ENCODE measurements around the gene STK26. TPM values are rescaled to one million over a fixed set of nuclear protein-coding genes. Genes with fewer than 3 reads are reported as not detected.

Gene STK26
- total and polyA plus RNA-seq, 3 donors from 2014 or later, result 3.5 to 3.7 (median 3.7) TPM

DNA sequence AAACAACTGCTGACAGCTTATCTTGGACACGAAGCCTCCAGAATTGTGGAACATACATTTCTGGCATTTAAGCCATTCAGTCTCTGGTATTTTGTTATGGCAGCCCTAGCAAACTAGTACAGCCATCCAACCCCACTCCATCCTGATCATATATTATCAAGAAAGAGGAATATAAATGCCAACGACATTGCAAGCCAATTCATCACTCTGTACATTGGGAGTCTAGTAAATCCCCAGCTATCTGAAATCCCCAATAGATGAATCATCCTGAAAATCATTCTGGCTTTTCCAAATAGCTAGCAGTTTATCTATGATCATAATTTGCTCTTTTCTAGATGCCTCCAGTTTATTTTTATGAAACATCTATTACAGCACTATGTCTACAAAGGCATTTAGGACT is 63.6 kb downstream of the STK26 start:
- no peak for TF ChIP-seq POLR2A (IDR thresholded peaks at IDR 0.05)
- TF ChIP-seq, protein P1, sequence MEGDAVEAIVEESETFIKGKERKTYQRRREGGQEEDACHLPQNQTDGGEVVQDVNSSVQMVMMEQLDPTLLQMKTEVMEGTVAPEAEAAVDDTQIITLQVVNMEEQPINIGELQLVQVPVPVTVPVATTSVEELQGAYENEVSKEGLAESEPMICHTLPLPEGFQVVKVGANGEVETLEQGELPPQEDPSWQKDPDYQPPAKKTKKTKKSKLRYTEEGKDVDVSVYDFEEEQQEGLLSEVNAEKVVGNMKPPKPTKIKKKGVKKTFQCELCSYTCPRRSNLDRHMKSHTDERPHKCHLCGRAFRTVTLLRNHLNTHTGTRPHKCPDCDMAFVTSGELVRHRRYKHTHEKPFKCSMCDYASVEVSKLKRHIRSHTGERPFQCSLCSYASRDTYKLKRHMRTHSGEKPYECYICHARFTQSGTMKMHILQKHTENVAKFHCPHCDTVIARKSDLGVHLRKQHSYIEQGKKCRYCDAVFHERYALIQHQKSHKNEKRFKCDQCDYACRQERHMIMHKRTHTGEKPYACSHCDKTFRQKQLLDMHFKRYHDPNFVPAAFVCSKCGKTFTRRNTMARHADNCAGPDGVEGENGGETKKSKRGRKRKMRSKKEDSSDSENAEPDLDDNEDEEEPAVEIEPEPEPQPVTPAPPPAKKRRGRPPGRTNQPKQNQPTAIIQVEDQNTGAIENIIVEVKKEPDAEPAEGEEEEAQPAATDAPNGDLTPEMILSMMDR (IDR thresholded peaks at IDR 0.05), result no peak
- Histone ChIP-seq H3K27me3 (no peaks in the 10 kb centered on the region), H3K9me3 (no peaks in the 10 kb centered on the region), H3K4me1 (no peaks in the 10 kb centered on the region), H3K36me3 (ENCODE audit: low read depth, missing control alignments) (no peaks in the 10 kb centered on the region), H3K27ac (no peak overlapping the region), H3K4me3 (no peak overlapping the region)
- no peak for DNase-seq
- 54 to 61% methylated on average over 2 of the region's 2 CpGs for WGBS, 2 donors
- intact Hi-C loops (cut with DNase I; ENCODE audit: low total_unique reads), result no loop called here

DNA sequence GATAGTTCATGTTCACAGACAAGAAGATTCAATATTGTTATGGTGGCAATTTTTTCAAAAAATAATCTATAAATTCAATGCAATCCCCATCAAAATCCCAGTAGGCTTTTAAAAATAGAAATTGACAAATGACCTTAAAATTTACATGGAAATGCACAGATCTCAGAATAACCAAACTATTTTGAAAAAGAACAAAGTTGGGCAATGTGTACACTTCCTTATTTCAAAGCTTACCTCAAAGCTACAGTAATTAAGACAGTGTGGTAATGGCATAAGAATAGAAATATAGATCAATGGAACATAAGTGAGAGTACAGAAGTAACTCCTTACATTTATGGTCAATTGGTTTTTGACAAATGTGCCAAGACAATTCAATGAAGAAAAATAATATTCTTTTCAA is 65.8 kb downstream of the STK26 start:
- Histone ChIP-seq H3K9me3 (no peaks in the 10 kb centered on the region), H3K4me1 (no peaks in the 10 kb centered on the region), H3K27me3 (no peaks in the 10 kb centered on the region), H3K36me3 (ENCODE audit: low read depth, missing control alignments) (no peaks in the 10 kb centered on the region), H3K4me3 (no peak overlapping the region), H3K27ac (no peak overlapping the region)
- no peak for DNase-seq
- intact Hi-C loops (cut with DNase I; ENCODE audit: low total_unique reads), result no loop called here
- TF ChIP-seq, protein P1 (IDR thresholded peaks at IDR 0.05), result no peak
- no peak for TF ChIP-seq POLR2A (IDR thresholded peaks at IDR 0.05)

DNA sequence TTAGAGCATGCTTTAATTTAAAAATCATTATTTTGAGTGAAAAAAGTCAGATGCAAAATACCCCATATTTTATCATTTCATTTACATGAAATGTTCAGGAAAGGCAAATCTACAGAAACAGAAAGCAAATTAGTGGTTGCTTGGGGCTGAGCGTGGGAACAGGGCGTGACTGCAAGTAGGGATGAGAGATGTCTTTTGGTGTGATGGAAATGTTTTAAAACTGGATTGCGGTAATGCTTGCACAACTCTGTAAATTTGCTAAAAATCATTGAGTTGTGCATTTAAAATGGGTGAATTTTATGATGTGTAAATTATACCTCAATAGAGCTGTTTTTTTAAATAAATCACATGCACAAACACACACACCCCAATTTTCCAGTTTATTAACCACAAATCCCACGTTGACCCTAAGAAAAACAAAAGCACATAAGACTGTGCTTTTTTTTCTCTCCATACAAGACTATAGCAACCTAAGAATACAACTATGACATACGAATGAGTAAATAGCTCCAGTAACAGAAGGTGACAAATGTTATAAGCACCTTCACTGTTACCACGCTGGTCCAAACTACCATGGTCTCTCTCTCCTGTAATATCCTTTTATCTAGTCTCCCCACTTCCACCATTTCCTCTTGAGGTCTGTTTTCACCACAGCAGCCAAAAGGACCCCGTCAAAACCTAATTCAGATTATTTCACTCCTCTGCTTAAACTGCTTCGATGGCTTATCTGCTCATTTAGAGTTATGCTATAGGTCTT is 67.5 kb downstream of the STK26 start:
- 76 to 84% methylated on average over 8 of the region's 8 CpGs for WGBS, 2 donors
- H3K36me3 ChIP-seq (ENCODE audit: low read depth, missing control alignments), result no peaks in the 10 kb centered on the region
- intact Hi-C loops (cut with DNase I; ENCODE audit: low total_unique reads), result loop anchor here (10.0 kb wide), 1 partner anchor 124 kb away; the partner anchor contains the start of gene RAP2C
- no peak for DNase-seq
- no peaks in the 10 kb centered on the region for H3K9me3 ChIP-seq
- no peak overlapping the region for H3K4me3 ChIP-seq
- H3K27ac ChIP-seq, result no peak overlapping the region
- H3K4me1 ChIP-seq, result no peaks in the 10 kb centered on the region
- no peaks in the 10 kb centered on the region for H3K27me3 ChIP-seq
- TF ChIP-seq, protein P1 (IDR thresholded peaks at IDR 0.05), result no peak
- no peak for TF ChIP-seq POLR2A (IDR thresholded peaks at IDR 0.05)

DNA sequence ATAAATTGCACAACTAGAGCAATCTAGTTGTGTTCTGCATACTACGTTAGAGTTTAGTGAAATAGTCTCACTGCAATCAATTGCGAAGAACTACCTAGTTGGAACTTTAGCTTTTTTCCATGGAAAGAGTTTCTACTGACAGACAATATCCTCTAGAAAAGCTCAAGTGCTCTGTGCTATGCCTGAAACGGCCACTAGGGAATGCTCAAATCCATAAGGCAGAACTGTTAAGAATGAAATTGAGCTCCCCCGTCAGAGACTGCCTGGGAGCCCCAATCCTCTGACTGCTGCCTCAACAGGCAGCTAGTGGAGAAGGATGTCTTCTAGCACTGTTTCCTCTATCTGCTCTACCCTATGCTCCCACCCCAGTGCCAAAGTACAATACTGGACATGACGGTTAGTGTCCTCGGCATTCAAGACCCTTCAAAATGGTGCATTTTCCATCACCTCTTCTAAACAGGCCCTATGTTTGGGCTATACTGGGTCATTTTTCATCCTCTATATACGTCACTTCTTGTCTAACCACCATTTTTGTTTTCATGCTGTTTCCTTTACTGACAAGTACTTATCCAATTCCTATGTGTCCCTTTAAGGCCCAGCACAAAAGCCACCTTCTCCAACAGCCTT is 69.5 kb downstream of the STK26 start:
- WGBS, 2 donors, result 56% methylated on average over 7 of the region's 7 CpGs
- Histone ChIP-seq H3K27me3 (no peaks in the 10 kb centered on the region), H3K4me3 (no peak overlapping the region), H3K27ac (no peak overlapping the region), H3K4me1 (no peaks in the 10 kb centered on the region), H3K36me3 (ENCODE audit: low read depth, missing control alignments) (no peaks in the 10 kb centered on the region), H3K9me3 (no peaks in the 10 kb centered on the region)
- intact Hi-C loops (cut with DNase I; ENCODE audit: low total_unique reads), result loop anchor here (10.0 kb wide), 1 partner anchor 122 kb away; the partner anchor contains the start of gene RAP2C
- peak; percentile 76 for DNase-seq
- no peak for TF ChIP-seq POLR2A (IDR thresholded peaks at IDR 0.05)
- TF ChIP-seq, protein P1 (IDR thresholded peaks at IDR 0.05), result peak; percentile 35 to 78 (median 64)
